Frontal cortex (tissue), 4 donors: ENCODE measurements around the gene CLPTM1L. TPM values are rescaled to one million over a fixed set of nuclear protein-coding genes. Genes with fewer than 3 reads are reported as not detected.
"Not testable (repeated sequence)": the region's sequence is repeated elsewhere in the genome, so short reads cannot be mapped to it uniquely, and the experiment has no call there.

Source experiments
- DNase-seq, 2 donors: peaks; one replicate each; pipeline ENCODE4 v3.0.0; 2012; ENCODE audit warnings: low spot score in 2 of 2
- FAIRE-seq: peaks from 2 replicates; lab custom pipeline; 2012; peaks lifted over from hg19 to GRCh38; lab: Jason Lieb, UNC
- total RNA-seq: library from RNA; depleted of rRNA; stranded (reverse); fragments of >200 nt; gene quantifications from one replicate; pipeline ENCODE4 v1.2.3, GENCODE V29; 2014
- donor health status: control.
- donor health status: control.
- donor health status: control.

CLPTM1L gene
- total RNA-seq, 1 donor from 2014 or later, result 104 TPM

DNA sequence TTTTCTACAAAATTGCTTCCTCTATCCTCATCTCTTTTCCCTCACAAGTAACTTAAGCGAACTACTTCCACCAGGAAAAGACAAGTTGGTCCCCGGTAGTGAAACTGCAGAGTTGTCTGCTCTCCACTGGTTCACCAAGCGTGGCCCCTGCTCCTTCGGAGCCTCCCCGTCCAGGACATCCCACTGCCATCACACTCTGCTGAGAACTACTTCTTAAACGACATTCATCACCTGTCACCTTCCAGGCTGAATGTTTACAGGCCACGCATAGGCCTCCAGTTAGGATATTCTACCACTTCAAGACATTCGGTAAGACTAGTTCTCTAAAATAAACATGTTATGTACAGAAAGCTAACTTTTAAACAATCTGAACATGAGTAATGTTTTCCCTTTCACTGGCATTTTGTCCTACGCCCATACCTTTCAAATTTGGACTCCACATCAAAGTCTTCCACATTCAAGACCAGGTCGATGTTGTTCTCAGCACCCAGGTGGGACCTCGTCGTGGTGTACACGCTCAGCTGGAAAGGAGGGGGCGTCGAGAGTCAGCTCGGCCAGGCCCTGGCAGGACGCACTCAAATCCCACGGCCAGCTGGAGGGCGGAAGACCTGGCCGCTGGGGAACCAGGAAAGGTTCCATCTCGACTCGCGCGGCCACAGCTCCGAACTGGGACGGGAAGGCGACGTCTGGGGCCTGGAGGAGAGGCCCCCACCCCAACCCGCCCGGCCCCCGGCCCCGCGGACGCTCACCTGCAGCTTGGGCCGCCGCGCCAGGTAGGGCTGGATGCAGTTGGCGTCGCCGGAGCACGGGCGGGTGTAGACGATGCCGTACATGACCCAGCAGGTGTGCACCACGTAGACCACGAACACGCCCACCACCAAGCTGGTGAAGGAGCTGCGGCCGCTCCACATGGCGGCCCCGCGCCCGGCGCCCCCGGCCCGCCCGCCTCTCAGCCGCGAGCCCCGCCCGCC, 683 bp downstream of the CLPTM1L start:
- DNase-seq (no peak), FAIRE-seq (no peak)

DNA sequence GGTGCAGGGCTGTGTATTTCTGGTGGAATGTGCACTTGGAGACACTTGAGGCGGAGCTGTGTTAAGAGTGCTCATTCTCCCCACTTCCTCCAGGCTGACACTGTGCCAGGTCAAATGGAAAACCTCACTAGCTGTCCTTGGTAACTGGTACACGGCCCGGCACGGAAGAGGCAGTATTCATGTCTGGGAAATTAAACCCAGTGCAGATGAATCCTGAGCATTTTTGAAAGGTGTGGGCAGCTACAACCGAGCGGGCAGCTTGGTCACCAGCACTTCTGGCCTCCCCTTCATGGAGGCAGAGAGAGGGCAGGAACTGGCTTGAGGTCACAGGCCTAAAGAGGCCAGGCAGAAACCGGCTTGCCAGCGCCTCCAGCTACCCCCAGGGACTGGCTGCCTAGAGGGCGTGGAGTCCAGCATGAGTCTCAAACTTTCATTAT, 1.6 kb downstream of the CLPTM1L start:
- FAIRE-seq (no peak), DNase-seq (no peak)

DNA sequence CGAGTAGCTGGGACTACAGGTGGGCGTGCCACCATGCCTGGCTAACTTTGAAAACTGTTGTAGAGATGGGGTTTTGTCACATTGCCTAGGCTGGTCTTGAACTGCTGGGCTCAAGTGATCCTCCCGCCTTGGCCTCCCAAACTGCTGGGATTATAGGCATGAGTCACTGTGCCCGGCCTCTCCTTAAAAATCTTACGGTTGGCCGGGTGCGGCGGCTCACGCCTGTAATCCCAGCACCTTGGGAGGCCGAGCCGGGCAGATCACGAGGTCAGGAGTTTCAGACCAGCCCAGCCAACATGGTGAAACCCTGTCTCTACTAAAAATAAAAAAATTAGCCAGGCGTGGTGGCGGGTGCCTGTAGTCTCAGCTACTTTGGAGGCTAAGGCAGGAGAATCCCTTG, 2.2 kb downstream of the CLPTM1L start:
- not testable (repeated sequence) for DNase-seq, FAIRE-seq

DNA sequence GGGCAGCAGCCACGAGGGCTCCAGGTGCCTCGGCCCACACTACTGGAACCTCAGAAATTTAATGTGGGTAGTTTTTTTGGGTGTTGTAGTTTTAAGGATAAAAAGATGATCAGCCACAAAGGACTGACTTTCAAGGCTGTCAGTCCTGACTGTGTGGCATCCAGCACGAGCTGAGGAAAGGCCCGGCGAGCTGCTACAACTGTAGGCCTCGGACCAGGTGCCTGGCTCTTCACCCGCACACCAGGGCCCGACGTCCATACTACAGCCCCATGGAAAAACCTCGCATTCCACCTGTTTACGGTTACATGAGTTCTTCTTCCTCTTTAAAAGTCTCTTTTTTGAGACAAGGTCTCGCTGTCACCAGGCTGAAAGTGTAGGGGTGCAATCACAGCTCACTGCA, 2.6 kb downstream of the CLPTM1L start:
- FAIRE-seq, result no peak
- DNase-seq, result no peak

DNA sequence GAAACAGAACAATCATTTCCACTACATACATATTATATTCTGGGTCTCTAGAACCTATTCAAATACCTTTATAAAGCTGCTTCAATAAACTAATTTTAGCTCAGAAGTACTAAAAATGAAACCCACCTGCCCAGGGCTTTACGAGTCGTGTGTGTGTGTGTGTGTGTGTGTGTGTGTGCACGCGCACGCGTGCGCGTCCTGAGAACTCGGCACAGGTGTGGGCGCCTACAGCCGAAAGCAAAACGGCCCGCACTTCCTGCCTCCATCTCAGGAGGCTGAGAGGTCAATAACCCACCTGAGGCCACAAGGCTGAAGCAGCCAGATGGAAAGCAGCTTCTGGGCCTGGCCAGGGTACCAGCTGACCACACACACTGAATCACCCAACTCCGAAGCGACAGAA, 3.0 kb downstream of the CLPTM1L start:
- FAIRE-seq, result no peak

DNA sequence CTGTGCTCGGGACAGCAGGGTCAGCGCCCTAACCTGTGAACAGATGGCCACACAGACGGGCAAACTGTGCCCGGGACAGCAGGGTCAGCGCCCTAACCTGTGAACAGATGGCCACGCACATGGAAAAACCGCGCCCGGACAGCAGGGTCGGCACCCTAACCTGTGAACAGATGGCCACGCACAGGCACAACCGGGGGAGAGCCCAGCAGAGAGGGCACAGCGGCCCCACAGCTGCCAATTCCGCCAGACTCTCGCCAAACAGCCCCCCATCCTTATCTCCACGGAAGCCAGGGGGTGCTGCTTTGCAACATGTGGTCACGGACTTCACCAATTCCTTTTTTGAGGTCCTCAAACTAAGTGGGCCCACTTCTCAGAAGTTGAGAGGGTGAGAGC, 5.1 kb downstream of the CLPTM1L start:
- DNase-seq, FAIRE-seq: not testable (repeated sequence)

More for the DNA sequence above, 3.0 kb downstream of the CLPTM1L start:
- DNase-seq, result no peak

DNA sequence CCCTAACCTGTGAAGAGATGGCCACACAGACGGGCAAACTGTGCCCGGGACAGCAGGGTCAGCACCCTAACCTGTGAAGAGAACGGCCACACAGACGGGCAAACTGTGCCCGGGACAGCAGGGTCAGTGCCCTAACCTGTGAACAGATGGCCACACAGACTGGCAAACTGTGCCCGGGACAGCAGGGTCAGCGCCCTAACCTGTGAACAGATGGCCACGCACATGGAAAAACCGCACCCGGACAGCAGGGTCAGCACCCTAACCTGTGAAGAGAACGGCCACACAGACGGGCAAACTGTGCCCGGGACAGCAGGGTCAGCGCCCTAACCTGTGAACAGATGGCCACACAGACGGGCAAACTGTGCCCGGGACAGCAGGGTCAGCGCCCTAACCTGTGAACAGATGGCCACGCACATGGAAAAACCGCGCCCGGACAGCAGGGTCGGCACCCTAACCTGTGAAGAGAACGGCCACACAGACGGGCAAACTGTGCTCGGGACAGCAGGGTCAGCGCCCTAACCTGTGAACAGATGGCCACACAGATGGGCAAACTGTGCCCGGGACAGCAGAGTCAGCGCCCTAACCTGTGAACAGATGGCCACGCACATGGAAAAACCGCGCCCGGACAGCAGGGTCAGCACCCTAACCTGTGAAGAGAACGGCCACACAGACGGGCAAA, 5.6 kb downstream of the CLPTM1L start:
- not testable (repeated sequence) for FAIRE-seq, DNase-seq

DNA sequence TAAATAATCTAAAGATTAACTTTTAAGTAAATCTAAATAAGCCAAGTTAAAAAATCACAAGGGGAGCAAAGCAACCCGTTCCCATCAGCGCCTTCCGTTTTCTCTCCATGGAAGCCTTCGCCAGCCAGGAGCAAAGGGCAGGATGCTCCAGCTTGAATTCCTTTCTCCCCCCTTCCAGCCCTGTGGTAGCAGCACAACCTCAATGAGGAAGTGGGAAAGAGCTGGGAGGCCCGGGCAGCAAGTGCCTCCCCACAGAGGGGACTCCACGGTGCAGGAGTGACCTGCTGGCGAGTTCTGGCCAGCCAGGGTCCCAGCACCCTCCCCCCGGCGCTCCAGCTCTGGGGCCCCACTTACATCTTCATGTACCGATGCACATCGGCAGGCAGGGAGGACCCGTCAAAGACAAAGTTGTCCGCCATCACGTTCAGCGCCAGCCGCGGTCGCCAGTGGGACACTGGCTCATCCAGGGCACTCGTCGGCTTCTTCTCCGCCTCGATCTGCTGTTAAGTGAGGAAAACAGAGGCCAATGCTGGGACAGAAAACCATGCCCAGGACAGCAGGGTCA, 6.3 kb downstream of the CLPTM1L start:
- DNase-seq, result no peak
- FAIRE-seq, result no peak

DNA sequence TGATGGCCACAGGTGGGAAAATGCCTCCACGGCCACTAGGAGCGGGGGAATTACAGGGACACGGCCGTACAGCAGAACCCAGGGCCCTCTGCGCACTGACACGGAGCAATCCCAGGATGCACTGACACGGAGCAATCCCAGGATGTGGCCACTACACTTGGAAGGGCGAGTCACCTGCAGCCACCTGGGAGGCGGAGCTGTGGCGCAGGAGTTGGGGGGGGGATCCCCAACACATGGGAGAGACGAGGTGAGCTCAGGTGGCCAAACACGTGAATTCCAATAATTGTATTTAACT, 6.8 kb downstream of the CLPTM1L start:
- no peak for DNase-seq
- no peak for FAIRE-seq

DNA sequence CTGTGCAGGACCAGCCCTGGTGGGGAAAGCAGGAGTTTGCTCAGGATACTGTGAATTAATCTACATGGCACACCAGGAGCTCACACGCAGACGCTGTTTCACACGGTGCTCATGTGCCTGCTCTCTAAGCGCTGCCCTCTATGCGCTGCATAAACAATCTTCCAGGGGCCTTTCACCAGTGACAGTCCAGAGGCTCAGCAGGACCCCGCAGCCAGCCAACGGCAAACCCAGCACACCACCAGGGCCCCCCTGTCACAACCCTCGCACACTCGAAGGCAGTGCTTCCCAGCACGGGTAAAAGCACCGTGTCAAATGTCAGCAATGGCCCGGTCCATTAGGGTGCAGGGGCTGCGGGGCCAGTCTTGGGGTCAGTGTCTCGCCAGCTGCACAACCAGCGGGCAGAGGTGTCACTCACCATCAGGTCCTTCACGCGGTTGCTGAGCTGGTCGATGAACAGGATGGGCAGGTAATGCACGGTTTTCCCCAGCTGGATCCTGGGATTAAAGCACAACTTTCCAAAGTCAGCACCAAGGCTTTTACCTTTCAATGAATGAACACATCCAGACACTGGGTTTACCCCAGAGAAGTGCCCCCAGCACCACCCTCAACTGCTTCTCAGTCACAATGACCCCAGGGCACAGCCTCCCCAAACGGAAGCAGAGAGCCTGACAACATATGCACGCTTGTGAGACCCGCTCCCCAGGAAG, 7.3 kb downstream of the CLPTM1L start:
- FAIRE-seq, result no peak
- DNase-seq, result no peak

DNA sequence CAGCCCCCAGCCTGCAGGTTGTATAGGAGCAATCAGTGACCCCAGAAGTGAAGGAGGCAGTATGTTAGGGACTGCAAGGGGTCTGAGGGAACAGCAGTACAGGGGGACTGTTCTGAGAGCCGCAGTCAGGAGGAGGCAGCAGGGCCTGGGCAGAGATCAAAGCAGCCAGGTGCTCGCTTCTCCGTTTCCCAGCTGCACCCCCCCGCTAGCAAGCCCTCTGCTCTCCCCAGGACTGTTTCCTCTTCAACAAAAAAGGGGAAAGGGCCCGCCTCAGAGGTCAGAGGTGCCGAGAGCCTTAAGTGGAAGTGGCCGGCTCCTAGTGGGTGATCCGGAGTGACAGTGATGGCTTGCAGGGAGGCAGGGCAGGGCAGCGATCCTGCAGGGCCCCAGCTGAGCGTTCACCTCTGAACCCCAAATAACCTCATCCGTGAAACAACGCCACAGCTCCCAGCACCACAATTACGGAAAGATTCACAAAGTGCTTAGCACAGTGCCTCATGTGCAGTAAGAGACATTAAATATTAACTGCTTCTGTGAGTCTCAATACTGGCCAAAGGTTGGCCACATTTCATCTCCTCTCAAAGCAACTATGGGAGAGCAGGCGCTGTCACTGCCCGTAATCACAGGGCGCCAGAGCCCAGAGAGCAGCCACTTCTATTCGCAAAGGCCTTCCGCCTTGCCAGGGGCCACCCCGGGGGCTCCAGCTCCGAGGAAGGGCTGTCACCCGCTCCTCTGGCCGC, 8.0 kb downstream of the CLPTM1L start:
- no peak for FAIRE-seq

DNA sequence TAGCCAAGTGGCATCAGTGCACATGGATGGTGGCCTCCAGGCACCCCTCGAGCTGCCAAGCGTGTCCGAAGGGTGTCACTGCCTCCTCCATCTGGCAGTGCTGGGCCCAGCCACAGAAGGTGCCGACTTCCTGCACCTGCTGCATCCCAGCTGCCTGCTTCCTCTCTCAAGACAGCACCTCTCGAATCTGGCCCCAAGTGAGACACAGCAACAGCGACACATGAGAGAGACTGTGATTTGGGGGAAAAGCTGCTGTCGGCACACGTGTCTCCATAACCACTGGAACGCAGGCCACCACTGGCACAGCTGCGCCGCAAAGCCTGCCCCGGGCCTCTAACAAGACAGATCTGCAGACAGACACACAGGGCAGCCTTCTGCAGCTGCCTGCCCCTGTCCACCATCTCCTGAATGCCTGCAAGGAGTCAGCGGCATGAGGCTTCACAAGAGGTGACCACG, 8.8 kb downstream of the CLPTM1L start:
- DNase-seq (no peak), FAIRE-seq (no peak)

More for the DNA sequence above, 8.0 kb downstream of the CLPTM1L start:
- DNase-seq, result no peak

DNA sequence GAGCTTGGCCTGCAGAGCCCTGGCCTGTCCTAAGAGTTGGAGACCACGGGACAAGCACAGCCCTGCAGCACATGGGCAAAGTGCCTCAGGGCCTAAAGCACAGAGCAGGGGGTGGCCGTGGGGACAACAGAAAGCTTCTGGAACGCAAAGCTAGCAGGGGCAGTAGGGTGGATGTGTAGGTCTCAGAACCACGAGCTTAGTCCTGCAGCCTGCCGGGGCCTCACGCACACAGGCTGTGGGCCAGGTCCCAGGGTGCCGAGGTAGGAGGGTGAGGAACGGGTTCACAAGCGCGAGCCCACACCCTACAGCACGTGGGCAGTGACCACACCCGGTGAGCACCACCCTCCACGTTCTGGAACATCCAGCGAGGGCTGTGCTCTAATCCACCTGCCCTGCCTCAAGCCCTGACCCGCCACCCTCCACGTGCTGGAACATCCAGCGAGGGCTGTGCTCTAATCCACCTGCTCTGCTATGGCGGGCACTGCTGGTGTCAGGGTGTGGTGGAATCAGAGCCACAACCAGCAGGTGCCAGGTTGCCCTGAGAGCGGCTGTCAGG, 9.3 kb downstream of the CLPTM1L start:
- no peak for DNase-seq
- FAIRE-seq, result no peak

DNA sequence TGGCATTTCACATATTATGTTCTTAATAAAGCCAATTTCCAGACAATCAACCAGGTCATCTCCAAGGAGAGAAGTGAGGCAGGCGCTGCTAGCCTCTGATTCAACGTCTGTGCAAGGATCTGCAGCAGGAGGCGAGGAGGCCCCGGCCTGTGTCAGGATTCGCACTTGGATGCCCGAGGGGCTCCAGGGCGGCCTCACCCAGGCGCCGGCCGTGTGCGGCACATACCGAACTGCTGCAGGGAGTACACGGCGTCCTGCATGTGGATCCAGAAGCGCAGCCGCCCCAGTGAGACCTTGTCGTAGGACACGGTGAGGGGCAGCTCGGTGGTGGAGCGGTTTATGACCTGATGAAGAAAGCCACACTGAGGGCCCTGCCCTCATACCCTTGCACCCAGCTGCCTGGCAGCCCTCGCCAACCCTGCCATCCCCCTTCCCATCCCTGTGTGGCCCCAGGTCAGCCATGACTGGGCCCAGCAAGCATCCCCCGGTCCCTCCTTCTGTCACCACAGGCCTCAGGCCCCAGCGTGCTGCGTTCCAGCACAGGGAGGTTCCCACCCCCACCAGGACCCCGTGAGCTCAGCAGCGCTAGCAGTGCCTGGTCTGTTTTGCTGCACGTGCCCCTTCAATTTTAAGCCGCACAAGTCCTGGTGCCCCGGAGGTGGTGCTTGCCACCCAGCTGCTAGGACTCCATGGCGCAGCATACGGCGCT, 9.9 kb downstream of the CLPTM1L start:
- FAIRE-seq (no peak), DNase-seq (no peak)

DNA sequence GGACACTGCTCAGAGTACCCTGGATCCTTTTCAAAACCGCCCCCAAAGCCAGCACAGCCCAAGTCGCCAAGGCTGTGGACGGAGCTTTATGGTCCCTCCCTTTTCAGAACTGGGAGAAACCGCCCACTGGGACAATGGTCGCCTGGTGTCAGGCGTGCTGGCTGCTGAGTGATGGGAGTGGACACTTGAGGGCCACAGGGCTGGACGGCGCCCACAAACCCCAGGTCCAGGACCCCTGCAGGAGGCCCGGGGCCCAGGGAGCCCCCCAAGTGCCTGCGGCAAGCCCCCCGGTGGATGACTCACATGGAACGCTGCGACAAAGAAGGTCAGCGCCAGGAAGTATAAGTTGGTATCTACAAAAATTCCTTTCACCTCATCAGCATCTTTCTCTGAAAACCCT, 10.9 kb downstream of the CLPTM1L start:
- FAIRE-seq, result no peak
- no peak for DNase-seq

DNA sequence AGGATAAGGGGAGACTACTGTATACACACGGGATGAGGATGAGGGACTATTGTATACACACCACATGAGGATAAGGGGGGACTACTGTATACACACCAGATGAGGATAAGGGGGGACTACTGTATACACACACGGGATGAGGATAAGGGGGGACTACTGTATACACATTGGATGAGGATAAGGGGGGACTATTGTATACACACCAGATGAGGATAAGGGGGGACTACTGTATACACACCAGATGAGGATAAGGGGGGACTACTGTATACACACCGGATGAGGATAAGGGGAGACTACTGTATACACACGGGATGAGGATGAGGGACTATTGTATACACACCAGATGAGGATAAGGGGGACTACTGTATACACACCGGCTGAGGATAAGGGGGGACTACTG, 11.6 kb downstream of the CLPTM1L start:
- not testable (repeated sequence) for FAIRE-seq, DNase-seq

DNA sequence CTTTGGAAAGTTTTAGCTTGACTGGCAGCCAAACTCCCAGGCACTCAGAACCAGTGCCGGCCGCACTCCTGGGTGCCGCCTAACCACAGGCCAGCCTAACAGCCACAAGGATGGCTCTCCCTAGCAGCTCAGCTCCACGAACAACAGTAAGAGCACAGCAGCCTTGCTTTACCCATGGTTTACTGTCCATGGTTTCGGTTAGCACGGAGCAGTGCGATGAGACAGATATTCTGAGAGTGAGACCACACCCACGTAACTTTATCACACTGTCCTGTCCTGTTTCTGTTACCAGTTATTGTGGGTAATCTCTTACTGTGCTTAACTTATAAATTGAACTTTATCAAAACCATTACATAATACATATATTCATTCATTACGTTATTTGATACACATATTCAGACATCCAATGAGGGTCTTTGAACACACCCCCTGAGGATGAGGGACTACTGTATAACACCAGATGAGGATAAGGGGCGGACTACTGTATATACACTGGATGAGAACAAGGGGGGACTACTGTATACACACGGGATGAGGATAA, 12.4 kb downstream of the CLPTM1L start:
- no peak for DNase-seq
- no peak for FAIRE-seq

DNA sequence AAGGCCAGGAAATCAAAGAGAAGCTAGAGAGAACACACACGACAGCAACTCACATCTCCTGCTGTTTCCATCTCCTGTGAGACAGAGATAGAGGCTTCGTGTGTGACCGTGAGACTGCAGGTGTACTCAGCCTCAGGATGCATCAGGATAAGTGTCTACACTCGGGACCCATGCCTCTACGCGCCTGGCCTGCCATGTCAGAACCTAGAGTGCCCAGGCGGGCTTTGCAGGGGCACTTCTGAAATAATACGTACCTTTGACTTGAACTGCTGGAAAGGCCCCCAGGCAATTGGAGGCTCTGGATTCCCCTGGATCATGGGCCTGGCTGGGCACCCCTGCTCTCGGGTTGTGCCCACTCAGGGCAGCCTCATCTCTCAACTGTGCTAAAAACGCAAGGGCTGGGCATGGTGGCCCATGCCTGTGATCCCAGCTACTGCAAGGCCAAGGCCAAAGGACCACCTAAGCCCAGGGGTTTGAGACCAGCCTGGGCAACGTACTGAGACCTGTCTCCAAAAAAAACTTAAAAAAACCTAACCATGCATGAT, 13.0 kb downstream of the CLPTM1L start:
- DNase-seq, result no peak

More for the DNA sequence above, 13.0 kb downstream of the CLPTM1L start:
- no peak for FAIRE-seq
